NCI-H1930 (cell line): Measurements from ENCODE around the gene KLHDC8B.
A peak's percentile ranks its signal among the peaks of the same experiment; 100 is the strongest.

Source experiments
- DNase-seq, 2 experiments: peaks; one replicate each; lab custom pipeline; 2025; lab: John Stamatoyannopoulos, UW

The KLHDC8B gene

DNA sequence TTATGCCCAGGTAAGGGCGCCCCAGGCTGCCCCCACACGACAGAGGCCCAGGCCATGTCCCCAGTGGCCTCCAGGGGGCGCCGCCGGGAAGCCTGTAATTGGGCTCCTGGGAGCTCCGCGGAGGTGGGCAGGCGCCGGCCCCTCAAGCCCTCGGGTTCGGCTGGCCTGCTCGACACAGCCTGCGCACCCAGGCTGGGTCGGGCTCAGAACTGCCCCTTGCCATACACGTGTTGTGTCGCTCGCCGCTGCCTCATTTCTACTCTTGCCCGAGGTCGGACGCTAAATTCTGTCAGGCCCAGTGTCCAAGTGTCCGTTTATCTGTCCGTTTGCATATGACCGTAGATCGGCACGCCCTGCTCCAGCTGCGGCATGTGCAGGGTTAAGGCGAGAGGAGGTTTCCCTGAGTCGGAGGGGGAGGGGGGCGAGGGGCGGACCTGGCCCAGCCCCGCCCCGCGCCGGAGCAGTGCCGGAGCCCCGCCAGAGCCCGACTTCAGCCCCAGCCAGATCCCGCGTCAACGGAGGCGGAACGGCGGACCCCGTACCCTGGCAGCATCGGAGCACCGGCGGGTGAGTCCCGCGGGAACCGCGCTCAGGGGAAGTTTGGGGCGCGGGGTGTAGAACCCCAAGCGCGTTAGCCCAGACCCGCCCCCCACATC, at the start of gene KLHDC8B:
Gene KLHDC8B, plus strand, starts transcription at position 480 of the 656 bp plus-strand sequence. CDS start 1,172 bp downstream, outside the sequence.
- DNase-seq, result peak; percentile 58 to 64

DNA sequence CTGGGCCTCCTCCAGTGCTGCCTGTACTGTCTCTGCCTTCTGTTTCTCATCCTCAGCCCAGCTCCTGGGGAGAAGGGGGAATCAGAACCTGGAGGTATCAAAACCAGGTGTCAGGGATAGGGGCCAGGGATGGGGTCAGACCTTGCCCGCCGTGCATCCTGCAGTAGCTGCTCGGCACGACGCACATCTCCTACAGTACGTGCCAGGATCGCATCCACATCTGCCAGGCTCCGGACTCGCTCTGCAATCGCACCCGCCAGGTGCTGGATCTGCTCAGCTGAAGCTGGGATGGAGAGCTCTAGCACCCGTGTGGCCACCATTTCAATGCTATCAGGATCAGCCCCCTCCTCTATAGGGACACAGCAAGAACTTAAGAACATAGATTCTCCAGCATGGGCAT, 49.4 kb upstream of the KLHDC8B start:
- no peak for DNase-seq

DNA sequence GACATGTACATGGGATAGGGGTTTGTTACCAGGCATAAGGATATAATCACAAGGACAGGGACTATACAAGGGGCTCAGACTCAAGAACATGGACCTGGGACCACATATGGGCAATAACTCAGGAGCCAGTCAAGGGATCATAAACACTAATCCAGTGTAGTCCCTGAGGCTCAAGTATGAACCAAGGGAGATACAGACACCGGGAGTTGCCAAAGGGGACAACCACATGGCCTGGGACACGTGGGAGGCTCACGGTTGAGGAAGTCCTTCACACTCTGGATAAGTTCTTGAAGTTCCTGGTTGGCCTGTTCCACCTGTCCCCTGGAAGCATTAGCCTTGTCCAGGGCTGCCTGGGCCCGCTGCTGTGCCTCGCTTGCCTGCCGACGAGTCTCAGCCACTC, 48.9 kb upstream of the KLHDC8B start:
- no peak for DNase-seq

DNA sequence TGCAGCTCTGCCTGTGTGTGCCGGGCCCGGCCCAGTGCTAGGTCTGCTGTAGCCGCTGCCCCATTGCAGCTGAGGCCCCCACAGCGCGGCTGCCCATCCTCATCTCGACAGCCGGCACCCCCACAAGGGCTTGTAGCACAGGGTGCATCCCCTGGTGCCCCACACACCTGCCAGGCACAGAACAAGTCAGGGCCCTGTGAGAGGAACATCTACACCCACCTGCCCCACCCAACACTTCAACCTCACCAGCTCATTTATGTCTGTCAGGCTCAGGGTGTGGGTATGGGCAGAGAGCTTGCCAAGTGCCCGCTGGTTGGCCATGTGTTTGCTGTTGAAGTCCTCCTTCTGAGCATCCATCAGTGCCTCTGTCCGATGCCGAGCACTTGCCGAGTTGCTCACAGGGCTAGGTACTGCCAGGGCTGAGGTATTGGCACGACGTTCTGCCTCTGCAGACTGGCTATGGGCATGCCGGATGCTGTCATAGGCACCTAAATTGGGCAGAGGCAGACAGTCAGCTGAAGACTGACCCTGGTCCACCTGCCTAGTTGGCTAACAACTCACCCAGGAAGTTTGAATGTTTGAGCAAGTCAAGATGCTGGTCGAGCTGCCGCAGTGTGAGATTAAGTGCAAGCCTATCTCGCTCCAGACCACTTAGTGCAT, 48.4 kb upstream of the KLHDC8B start:
- DNase-seq, result no peak

DNA sequence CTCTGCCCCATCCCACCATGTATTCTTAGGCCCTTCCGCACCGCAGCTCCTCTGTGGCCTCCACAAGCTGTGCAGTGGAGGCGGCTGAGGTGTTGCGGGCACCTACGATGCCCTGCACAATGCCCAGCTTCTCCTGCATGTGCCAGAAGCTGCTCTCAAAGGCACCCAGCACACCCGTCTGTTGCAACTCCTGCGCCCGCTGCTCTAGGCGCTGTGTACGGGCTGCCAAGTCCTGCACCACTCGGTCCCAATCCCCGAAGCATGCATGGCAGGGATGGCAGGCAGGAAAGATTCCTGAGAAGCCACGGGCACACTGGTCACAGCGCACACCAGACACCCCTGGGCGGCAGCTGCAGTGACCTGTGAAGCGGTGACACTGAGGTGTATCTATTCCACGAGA, 47.7 kb upstream of the KLHDC8B start:
- no peak for DNase-seq

DNA sequence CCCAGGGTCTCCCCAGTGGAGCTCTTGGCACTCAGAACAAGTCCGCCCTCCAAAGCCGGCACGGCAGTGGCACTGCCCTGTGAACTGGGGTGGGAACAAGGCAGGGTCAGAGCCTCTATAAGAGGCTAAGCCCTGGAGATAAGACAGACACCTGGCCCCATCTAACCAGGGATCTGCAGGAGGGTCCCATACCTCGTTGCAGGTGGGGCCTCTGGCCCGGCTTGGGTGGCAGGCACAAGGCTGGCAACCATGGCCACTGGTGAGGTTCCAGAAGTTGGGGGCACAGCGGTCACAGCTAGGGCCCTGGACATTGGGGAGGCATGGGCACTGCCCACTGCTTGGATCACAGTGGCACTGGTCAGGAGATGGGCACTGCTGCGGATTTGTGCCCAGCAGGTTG, 47.2 kb upstream of the KLHDC8B start:
- no peak for DNase-seq

DNA sequence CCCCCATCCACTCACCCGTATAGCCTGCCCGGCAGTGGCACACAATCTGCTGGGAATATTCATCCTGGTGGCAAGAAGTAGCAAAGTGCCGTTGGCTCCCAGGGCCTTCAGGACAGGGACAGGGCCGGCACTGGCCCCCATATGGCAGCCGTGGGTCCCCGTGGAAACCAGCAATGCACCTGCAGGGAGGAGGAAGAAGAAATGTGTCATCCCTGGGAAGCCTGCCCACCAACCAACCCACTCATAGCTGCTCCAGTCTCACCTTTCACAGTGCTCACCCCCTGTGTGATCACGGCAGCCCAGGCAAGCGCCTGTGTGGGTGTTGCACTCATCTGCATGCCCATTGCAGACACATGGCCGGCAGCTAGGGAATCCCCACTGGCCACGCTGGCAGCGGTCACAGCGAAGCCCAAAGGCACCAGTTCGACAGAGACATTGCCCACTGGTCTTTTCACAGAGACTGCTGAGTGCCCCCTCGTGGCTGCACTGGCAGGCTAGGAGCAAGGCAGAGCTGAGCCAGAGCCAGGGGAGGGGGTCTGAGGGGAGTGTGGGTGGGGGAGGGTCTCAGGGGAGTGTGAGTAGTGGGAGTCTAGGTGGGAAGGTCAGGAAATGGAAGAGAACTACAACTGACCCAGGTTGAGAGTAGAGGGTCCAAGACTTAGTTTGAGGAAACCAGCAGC, 46.3 kb upstream of the KLHDC8B start:
- DNase-seq, result no peak

DNA sequence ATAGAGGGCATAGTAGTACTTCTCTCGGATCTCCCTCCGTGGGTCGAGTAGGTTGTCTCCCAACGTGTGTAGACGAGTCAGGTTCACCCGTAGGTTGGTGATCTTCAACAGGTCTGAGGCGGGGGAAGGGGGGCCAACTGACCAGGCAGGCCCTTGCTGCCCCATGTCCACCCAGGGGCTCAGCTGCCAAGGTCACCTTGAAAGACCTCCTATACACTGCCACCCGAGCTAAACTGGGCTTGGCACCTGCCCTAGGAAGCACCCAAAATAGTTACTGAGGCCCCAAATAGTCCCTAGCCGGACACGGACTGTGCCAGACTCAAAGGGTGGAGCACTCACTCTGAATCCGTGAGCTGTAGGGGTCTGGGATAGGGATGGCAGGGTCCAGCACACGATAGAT, 40.4 kb upstream of the KLHDC8B start:
- no peak for DNase-seq

DNA sequence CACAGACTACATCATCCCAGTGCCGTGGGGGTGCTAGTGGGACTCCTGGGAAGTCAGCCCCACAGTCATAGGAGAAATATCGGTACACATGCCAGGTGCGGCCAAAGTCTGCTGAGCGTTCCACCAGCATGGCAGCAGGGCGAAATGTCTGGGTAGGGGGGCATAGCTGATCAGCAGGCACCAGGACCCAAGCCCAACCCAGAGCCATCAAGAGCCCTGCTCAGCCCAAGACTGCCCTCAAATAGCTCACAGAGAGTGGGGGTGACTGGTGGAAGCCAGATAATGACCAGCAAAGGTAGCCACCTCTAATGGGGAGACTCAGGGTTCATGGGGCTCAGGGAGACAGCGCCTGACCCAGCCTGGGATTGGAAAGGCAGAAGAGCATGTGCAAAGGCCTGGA, 39.8 kb upstream of the KLHDC8B start:
- DNase-seq, result no peak

DNA sequence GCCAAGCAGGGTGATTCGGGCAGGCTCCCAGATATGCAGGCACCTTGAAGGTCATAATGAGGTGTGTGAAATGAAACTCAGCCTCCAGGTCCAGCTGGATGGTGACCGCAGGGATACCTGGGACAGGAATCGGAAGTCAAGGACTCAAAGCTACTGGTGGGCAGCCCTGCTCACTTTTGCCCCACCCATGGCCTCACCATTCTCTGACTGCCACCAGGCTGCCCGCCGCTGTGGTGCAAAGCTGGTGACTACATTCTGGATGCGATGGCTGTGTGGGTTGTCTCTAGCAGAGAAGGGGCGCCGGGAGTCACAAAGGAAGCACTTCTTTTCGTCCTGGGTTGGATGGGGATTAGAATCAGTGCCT, 39.3 kb upstream of the KLHDC8B start:
- no peak for DNase-seq

DNA sequence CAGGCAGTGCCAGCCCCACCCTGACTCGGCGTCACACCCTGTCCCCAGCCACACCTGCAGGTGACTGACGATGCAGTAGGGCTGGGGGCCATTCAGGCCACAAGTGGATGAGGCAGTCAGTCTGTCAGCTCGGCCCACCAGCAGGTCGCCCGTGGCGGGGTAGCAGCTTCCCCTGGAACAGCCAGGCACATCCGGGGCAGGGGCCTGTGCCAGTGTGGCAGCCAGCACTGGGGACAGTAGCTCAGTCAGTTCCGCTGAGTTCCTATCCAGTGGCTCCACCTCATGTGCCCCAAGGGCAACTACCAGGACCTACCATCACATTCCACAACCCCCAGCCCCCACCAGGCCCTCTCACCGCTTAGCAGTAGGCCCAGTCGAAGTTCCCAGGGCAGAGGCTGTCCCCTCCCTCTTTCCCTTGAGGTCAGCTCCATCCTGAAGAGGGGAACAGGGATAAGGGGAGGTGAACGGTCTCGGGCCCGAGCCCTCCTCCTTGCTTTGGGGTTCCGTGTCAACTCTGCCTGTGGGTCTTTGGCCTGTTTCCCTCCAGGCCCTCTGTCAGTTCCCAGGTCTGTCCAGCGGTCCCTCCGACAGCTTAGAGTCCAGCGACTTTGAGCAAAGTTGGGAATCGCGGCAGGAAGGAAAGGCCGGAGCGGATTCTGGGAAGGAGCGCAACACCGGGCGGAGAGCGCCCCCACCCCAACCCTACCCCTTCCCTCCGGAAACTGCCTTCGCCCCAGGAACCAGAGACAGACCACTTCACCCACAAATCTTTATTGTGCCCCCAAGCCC, 38.8 kb upstream of the KLHDC8B start, which contains the start of gene LAMB2:
Gene LAMB2, minus strand, starts transcription at position 614 of the 789 bp plus-strand sequence. Its CDS starts 183 bp downstream, at position 431.
- peak; percentile 4 to 11 for DNase-seq

DNA sequence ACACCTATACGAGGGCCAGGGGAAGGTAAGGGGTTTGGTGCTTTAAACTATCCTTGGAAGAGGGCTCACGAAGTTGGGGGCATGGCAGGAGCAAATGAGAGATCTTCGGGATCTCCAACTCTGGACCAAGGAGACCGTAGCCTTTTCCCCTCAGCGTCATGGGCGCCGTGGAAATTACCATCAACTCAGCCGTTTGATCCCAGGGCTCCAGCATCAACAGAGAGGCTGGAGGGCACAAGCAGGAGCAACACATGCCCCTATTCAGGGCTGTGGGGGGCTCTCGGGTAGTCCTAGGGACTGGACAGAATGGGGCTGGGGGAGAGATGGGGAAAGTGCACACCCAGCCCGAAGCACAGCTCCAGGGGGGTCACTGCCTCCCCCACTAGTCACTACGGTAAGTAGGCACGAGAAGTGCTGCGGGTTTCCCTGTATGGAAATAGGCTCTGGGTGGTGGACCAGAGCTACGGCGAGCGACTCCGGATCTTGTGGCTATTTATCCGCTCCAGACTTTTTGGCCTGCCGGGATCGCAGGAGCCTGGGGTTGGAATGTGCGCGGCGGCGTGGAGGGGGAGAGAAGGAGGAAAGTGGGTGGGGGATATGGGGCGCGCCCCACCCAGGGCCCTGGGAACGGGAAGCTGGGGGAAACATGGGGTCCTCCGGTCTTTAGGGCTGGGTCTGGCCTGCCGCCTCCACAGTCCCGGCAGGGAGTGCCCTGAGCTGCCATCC, 38.0 kb upstream of the KLHDC8B start:
- DNase-seq, result peak; percentile 30 to 46

DNA sequence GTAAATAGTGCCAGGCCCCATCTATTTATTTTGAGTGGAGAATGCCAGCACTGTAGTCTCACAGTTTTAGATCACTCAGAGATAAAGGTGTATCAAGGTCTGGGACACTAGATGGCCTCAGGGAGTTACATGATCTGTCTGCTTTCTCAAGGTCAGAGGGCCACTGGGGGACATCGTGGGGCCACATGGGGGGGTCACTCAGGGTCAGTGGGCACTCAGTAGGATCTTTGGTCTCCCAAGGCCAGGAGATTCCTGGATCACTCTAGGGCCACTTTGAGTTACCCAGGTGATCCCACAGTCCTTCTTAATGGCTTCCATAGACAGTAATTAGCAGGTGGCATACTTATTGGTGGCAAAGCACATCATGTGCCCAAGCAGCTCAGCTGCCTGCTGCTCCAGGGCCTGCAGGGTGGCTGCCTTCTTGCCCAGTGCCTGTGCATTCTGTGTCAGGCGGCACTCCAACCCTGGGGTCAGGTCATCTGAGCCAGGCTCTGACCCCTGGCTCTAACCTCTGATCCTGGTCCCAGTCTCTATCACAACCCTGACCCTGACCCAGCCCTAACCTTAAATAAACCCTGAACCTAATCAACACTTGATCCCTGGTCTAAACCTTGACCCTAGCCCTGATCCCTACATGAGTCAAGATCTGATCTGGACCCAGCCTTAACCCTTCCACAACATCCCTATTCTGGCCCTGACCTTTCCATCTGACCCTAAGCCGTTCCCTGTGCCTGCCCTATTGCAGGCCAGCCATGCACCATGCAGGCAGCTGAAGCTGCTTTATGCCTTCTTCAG, 36.7 kb upstream of the KLHDC8B start:
- no peak for DNase-seq

DNA sequence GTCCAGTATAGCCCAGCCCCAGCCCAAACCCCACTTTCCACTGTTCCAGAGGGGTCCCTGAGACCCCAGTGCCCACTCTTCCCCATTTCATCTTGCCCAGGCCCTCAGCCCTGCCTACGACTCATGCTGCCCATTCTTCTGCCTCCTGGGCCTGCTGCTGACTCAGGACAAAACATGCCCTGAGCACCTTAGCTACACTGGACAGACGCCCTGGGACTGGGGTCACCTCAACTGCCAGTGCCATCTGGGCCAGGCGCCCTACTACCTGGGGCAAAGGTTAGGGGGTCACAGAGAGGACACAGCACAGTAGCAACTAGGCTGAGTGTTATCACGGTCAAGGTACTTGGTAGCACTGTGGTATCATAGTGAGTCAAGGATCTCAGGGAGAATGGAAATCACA, 35.9 kb upstream of the KLHDC8B start:
- no peak for DNase-seq

DNA sequence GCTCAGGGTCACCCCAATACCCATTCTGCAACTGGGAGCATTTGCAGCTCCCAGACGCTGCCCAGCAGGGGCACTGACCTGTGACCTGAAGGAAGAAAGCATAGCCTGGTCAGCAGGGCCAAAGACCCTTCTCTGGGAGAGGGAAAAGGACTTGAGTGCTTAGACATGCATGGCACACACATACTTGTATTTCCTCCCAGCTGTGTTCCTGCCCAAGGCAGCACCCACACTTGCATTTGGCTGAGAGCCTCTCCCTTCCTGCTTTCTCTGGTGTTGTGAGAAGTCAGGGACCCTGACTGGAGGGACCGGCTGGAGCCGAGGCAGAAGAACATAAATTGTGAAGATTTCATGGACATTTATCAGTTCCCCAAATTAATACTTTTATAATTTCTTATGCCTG, 31.3 kb upstream of the KLHDC8B start:
- no peak for DNase-seq

DNA sequence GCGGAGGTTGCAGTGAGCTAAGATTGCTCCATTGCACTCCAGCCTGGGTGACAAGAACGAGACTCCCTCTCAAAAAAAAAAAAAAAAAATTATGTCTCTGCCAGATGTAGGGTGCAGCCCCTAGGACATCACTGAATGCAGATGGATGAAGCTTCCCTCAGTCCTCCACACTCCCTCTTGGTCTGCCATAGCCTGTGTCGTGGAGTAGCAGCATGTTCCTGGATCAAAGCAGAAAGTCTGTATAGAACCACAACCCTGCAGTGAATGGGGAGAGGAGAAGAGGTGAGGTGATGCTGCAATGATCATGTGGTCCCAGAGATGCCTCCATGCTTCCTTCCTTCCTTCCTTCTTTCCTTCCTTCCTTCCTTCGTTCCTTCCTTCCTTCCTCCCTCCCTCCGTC, 23.2 kb upstream of the KLHDC8B start:
- DNase-seq, result no peak

DNA sequence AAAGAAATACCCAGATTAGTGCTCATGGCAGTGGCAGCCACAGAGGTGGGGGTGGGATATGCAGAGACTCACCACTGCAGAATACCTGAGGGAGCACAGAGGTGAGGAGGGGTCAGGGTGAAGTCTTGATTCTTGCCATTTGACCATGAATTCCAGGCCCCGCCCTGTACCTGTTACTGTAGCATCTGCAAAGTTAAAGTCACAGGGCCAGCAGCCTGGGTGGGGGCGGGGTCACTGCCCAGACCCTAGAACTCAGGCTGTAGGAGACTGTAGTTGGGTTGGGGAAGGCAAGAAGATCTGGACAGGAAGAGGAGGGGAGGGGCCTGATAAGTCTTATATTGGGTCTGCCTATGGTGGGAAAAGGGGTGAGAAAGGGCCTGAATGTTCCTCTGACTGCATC, 19.8 kb upstream of the KLHDC8B start:
- no peak for DNase-seq

DNA sequence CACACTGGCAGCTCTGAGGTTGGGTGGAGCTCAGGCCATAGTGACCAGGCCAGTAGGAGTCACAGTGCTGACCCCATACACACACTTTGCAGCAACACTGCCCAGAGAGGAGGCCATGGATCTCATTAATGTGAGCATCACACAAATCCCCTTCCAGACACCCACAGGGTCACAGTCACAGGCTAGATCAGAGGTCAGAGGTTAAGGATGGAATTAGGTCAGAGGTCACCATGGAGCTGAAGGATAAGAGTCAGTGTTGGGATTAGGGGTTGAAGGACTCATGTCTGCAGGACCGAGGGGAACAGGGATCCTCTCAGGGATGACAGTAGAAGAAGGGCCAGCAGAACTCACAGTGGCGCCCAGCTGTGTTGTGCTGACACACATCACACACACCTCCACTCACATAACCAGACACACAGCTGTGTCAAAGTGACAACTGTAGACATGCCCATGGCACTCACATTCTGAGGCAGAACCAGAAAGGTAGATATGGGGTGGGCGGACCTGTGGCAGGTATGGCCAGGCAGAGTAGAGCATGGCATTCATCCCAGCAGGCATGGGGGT, 18.0 kb upstream of the KLHDC8B start:
- no peak for DNase-seq

DNA sequence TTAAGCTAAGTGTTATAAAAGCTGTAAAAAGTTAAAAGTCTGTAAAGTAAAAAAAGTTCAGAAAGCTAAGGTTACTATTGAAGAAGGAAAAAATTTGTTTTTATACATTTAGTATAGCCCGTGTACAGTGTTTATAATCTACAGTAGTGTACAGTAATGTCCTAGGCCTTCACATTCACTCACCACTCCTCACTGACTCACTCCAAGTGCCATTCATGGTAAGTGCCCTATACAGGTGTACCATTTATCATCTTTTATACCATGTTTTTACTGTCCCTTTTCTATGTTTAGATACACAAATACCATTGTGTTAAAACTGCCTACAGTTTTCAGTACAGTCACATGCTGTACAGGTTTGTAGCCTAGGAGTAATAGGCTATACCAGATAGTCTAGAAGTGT, 14.1 kb upstream of the KLHDC8B start:
- no peak for DNase-seq

DNA sequence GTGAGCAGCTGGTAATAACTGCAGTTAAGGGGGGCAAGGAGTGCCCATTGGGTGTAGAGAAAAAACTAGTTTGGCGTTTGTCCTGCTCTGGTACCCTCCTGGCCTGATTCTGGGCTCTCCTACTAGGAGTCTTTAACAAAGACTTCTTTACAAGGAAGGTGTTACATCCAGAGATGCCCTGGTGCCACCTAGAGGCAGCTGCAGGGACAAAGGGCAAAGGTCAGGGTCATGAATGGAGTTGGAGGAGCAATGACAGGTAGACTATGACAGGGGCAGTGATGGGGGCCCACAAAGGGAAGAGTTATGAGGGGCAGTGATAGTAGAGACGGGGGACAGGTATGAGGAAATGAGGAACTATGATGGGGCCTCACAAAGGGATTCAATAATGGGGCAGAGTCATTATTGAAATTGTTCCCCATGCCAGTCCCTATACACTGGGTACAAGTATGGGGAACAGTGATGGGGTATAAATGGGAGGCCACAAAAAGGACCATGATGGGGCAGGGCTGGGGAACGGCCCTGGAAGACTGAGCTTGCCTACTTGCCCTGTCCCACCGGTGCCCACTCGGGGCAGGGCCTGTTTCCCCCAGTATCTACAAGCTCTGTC, 13.2 kb upstream of the KLHDC8B start:
- DNase-seq, result no peak
